GM12872 (cell line): ENCODE data around the gene CCDC148.

Source experiments
- CTCF ChIP-seq: IDR thresholded peaks from 3 replicates; pipeline ENCODE4 v1.5.1; 2011; ENCODE audit warnings: low read depth, mild to moderate bottlenecking, low read length, moderate library complexity; ENCODE audit not compliant: insufficient read depth

Gene CCDC148

GRCh38 chr2:158194229-158194628 lies 262.3 kb downstream of the CCDC148 start:
- no peak for TF ChIP-seq CTCF

GRCh38 chr2:158192515-158193443 lies 263.8 kb downstream of the CCDC148 start:
- no peak for TF ChIP-seq CTCF

GRCh38 chr2:158191076-158191895 lies 265.3 kb downstream of the CCDC148 start:
- no peak for TF ChIP-seq CTCF

- no peak for TF ChIP-seq CTCF
These were observed 267.0 kb downstream of the CCDC148 start for GRCh38 chr2:158189526-158189925.

- TF ChIP-seq CTCF = no peak
These were observed 268.6 kb downstream of the CCDC148 start for GRCh38 chr2:158187908-158188307.

GRCh38 chr2:158184556-158185343 lies 271.8 kb downstream of the CCDC148 start:
- TF ChIP-seq CTCF = no peak
